Gastroesophageal sphincter (tissue), 4 donors: ENCODE measurements around the gene FXYD7. TPM values are rescaled to one million over a fixed set of nuclear protein-coding genes. Genes with fewer than 3 reads are reported as not detected.
A peak's percentile ranks its signal among the peaks of the same experiment; 100 is the strongest.

Source experiments
- ATAC-seq: fragments of 150-250 bp; one replicate; pipeline ENCODE4 v1.9.1; 2016; ENCODE audit warnings: mild to moderate bottlenecking, moderate library complexity
- H3K27ac ChIP-seq, 4 donors: fragments of 200-600 bp; sonication (generic) in 3 of 4; 1 replicate in 3 of 4; 2 replicates in 1 of 4; pipeline ENCODE4 v1.5.1; 2016 to 2019
- H3K27me3 ChIP-seq: fragments of 200-600 bp; sonication (generic); one replicate; pipeline ENCODE4 v1.5.1; 2019
- H3K36me3 ChIP-seq, 2 donors: fragments of 200-600 bp; sonication (generic); one replicate each; pipeline ENCODE4 v1.5.1; 2019; ENCODE audit warnings: control low read depth in 1 of 2
- H3K4me1 ChIP-seq, 3 donors: fragments of 200-600 bp; sonication (generic); 1 replicate in 2 of 3; 2 replicates in 1 of 3; pipeline ENCODE4 v1.5.1; 2016 to 2019; ENCODE audit warnings: control low read depth in 2 of 3
- H3K4me3 ChIP-seq, 2 donors: fragments of 200-600 bp; sonication (generic); one replicate each; pipeline ENCODE4 v1.5.1; 2019; ENCODE audit warnings: mild to moderate bottlenecking in 1 of 2, moderate library complexity in 1 of 2
- H3K9me3 ChIP-seq, 3 donors: fragments of 200-600 bp; sonication (generic); one replicate each; pipeline ENCODE4 v1.5.1; 2017 to 2019; ENCODE audit warnings: control low read depth in 2 of 3
- EP300 ChIP-seq: sonication (generic); formaldehyde crosslinking; IDR thresholded peaks from one replicate; pipeline ENCODE4 v1.6.1; 2017; ENCODE audit warnings: antibody characterized with exemption, mild to moderate bottlenecking
- POLR2A ChIP-seq, 2 donors: fragments of 450-650 bp; IDR thresholded peaks; one replicate each; pipeline ENCODE4 v1.6.1; 2017; ENCODE audit warnings: antibody characterized with exemption in 2 of 2, mild to moderate bottlenecking in 2 of 2, moderate library complexity in 1 of 2
- POLR2AphosphoS5 ChIP-seq: sonication (generic); formaldehyde crosslinking; IDR thresholded peaks from one replicate; pipeline ENCODE4 v1.6.1; 2017; ENCODE audit warnings: antibody characterized with exemption
- WGBS, 2 donors: methylation state at CpG; one replicate each; pipeline ENCODE4 v1.1.5; 2018; ENCODE audit warnings: low coverage in 1 of 2; 5-methylcytosine and 5-hydroxymethylcytosine counted together
- total RNA-seq, 4 donors: library from RNA; depleted of rRNA; stranded (reverse); fragments of >200 nt; gene quantifications; one replicate each; pipeline ENCODE4 v1.1.0, GENCODE V29; 2016
- TF ChIP-seq, protein P1 (sequence below), 4 experiments: fragments of 200-600 bp in 2 of 4; fragments of 450-650 bp in 2 of 4; sonication (generic) in 1 of 4; IDR thresholded peaks; one replicate each; pipeline ENCODE4 v1.5.1; 2017 to 2019; ENCODE audit warnings: antibody characterized with exemption in 4 of 4, mild to moderate bottlenecking in 2 of 4, moderate library complexity in 2 of 4

Gene FXYD7
- not detected for total RNA-seq

DNA sequence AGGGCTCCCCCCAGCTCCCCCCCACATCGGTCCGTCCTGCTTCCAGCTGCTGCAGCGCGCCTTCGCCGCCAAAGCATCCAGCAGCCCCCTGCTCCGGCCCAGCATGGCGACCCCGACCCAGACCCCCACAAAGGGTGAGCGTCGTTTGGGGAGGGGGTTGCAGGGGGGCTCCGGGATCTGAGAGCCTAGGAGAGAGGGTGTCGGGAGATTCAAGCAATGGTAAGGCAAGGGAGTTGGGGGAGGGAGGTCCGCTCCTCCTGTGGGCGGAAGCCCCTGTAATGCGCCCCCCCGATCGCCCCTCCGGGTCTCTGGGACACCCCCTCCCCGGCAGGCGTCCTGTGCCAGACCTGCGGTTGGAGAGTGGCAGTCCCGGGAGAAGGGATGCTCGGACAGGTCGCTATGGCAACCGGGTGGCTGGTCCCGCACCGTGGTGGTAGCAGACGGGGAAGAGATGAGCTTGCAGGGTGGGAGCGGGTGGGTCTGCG, at the start of gene FXYD7:
FXYD7 (plus strand) TSS at position 25 of the 485 bp plus-strand sequence; CDS start at position 104, 79 bp downstream.
- 20% methylated on average over 1 to 3 of the region's 31 CpGs for WGBS, 2 donors
- peaks cover 0 to 54% (median 21%) of the 10 kb centered on the region in 3 donors for H3K4me1 ChIP-seq
- ATAC-seq: no peak
- peaks cover 43% of the 10 kb centered on the region for H3K27me3 ChIP-seq
- peak within 1 kb of the TSS in 1 of 2 donors; percentile 38 for H3K4me3 ChIP-seq
- peaks cover 0 to 3% of the 10 kb centered on the region in 2 donors for H3K36me3 ChIP-seq
- TF ChIP-seq POLR2AphosphoS5: no peak
- no peak for TF ChIP-seq EP300
- no peak for TF ChIP-seq POLR2A (IDR thresholded peaks at IDR 0.05)
- TF ChIP-seq, protein P1, sequence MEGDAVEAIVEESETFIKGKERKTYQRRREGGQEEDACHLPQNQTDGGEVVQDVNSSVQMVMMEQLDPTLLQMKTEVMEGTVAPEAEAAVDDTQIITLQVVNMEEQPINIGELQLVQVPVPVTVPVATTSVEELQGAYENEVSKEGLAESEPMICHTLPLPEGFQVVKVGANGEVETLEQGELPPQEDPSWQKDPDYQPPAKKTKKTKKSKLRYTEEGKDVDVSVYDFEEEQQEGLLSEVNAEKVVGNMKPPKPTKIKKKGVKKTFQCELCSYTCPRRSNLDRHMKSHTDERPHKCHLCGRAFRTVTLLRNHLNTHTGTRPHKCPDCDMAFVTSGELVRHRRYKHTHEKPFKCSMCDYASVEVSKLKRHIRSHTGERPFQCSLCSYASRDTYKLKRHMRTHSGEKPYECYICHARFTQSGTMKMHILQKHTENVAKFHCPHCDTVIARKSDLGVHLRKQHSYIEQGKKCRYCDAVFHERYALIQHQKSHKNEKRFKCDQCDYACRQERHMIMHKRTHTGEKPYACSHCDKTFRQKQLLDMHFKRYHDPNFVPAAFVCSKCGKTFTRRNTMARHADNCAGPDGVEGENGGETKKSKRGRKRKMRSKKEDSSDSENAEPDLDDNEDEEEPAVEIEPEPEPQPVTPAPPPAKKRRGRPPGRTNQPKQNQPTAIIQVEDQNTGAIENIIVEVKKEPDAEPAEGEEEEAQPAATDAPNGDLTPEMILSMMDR (IDR thresholded peaks at IDR 0.05): no peak
- peak within 1 kb of the TSS in 3 of 4 donors; percentile 31 to 55 (median 40) for H3K27ac ChIP-seq
- no peaks in the 10 kb centered on the region for H3K9me3 ChIP-seq

DNA sequence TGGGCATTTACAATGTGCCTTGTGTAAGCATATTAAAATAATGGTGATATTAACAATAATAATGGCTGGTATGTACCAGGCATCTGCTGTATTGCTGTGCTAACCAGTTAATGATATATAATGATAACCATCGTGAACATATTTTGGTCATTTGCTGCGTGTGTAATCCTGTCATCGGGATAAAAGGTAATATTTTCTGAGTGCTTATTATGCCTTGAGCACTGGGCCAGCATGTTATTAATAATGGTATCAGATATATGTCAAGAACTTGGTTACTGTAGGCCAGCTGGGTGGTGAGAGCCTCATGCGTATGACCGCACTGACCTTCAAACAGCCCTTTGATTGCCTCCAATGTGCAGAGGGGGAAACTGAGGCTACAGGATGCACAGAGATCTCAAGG, 49.6 kb upstream of the FXYD7 start:
- Histone ChIP-seq H3K9me3 (no peaks in the 10 kb centered on the region), H3K27ac (no peak overlapping the region), H3K4me3 (no peak overlapping the region), H3K27me3 (peaks cover 39% of the 10 kb centered on the region), H3K4me1 (peaks cover 0 to 12% (median 4%) of the 10 kb centered on the region in 3 donors), H3K36me3 (no peaks in the 10 kb centered on the region)
- WGBS, 2 donors: 84 to 93% methylated on average over 4 to 5 of the region's 5 CpGs
- ATAC-seq: no peak
- no peak for TF ChIP-seq POLR2AphosphoS5
- TF ChIP-seq, protein P1 (IDR thresholded peaks at IDR 0.05): no peak
- no peak for TF ChIP-seq EP300
- TF ChIP-seq POLR2A (IDR thresholded peaks at IDR 0.05): no peak

DNA sequence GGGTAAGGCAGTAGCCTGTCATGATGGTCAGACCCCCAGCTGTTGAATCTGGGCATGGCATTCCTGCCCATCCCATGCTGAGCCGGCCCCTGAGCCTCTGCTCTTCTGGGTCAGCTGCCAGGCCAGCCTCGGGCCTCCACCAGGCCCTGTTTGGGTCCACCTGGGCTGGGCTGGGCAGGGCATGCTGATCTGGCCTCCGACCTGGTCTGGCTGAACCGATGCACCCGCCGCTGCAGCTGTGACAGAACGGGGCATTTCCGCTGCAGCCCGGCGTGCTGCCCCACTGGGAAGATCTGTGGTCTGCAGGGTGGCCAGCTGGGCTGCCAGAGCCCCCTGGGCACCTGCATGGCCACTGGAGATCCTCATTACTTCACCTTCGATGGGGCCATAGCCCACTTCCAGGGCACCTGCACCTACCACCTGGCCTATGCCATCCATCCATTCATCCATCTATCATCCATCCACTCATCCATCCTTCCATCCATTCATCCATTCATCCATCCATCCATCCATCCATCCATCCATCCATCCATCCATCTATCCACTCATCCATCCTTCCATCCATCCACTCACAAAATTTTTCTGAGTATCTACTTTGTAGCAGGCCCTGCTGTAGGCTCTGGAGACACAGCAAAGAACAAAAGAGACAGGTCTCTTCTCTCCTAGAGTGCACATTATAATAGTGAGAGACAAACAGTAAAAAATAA, 49.0 kb upstream of the FXYD7 start:
- ATAC-seq: no peak
- Histone ChIP-seq H3K27ac (no peak overlapping the region), H3K27me3 (peaks cover 35% of the 10 kb centered on the region), H3K4me1 (peaks cover 0 to 12% (median 4%) of the 10 kb centered on the region in 3 donors), H3K36me3 (no peaks in the 10 kb centered on the region), H3K4me3 (no peak overlapping the region), H3K9me3 (no peaks in the 10 kb centered on the region)
- no peak for TF ChIP-seq POLR2AphosphoS5
- TF ChIP-seq, protein P1 (IDR thresholded peaks at IDR 0.05): no peak
- no peak for TF ChIP-seq POLR2A (IDR thresholded peaks at IDR 0.05)
- no peak for TF ChIP-seq EP300
- 100% methylated on average over 1 of the region's 11 CpGs; no CpG with 5 or more reads in 1 of the 2 donors for WGBS, 2 donors

DNA sequence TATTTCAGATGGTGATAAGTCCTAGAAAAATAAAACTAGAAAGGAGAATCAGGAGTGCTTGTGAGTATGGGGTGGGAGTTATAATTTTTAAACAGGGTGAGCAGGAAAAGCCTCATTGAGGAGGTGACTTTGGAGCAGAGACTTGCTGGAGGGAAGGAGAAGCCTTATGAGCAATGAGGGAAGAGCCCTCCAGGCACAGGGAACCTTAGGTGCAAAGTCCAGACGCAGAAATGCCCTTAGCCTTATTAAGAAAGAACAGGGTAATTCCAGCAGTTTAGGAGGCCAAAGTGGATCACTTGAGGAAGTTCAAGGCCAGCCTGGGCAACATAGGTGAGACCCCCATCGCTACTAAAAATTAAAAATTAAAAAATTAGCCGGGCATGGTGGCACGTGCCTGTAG, 48.4 kb upstream of the FXYD7 start:
- no peak overlapping the region for H3K4me3 ChIP-seq
- 55 to 93% methylated on average over 2 of the region's 4 CpGs for WGBS, 2 donors
- H3K27ac ChIP-seq: no peak overlapping the region
- ATAC-seq: no peak
- no peaks in the 10 kb centered on the region for H3K9me3 ChIP-seq
- no peaks in the 10 kb centered on the region for H3K36me3 ChIP-seq
- peaks cover 0 to 12% (median 4%) of the 10 kb centered on the region in 3 donors for H3K4me1 ChIP-seq
- TF ChIP-seq EP300: no peak
- TF ChIP-seq POLR2A (IDR thresholded peaks at IDR 0.05): no peak
- TF ChIP-seq, protein P1 (IDR thresholded peaks at IDR 0.05): no peak
- TF ChIP-seq POLR2AphosphoS5: no peak
- peaks cover 30% of the 10 kb centered on the region for H3K27me3 ChIP-seq
